SK-N-MC (cell line): ENCODE data around the gene MT1E.
"Not testable (repeated sequence)": the region's sequence is repeated elsewhere in the genome, so short reads cannot be mapped to it uniquely, and the experiment has no call there.

Source experiments
- EZH2 ChIP-seq: fragments of 200-600 bp; sonication (generic); IDR thresholded peaks from one replicate; pipeline ENCODE4 v1.6.1; 2017; ENCODE audit warnings: antibody characterized with exemption
- POLR2AphosphoS5 ChIP-seq: IDR thresholded peaks from 2 replicates; pipeline ENCODE4 v1.6.1; 2012; ENCODE audit warnings: mild to moderate bottlenecking, low read depth, low read length, borderline replicate concordance

DNA sequence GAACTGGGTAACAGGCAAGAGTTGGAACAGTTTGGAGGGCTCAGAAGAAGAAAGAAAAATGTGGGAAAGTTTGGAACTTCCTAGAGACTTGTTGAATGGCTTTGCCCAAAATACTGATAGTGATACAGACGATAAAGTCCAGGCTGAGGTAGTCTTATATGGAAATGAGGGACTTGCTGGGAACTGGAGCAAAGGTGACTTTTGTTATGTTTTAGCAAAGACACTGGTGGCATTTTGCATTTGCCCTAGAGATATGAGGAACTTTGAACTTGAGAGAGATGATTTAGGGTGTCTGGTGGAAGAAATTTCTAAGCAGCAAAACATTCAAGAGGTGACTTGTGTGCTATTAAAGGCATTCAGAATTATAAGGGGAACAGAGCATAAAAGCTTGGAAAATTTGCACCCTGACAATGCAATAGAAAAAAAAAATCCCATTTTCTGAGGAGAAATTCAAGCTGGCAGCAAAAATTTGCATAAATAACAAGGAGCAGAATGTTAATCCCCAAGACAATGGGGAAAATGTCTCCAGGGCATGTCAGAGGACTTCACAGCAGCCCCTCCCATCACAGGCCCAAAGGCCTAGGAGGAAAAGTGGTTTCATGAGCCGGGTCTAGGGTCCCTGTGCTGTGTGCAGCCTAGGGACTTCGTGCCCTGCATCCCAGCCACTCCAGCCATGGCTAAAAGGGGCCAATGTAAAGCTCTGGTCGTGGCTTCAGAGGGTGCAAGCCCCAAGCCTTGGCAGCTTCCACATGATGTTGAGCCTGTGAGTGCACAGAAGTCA lies 3.7 kb upstream of the MT1E start:
- not testable (repeated sequence) for TF ChIP-seq POLR2AphosphoS5, EZH2
